D721Med (cell line): ENCODE data around the gene SEBOX.
"Not testable (repeated sequence)": the region's sequence is repeated elsewhere in the genome, so short reads cannot be mapped to it uniquely, and the experiment has no call there.

Experiments
- DNase-seq: peaks from one replicate; pipeline ENCODE4 v3.0.0; 2011; ENCODE audit warnings: low spot score; ENCODE audit not compliant: insufficient read length
- FAIRE-seq: peaks from 2 replicates; lab custom pipeline; 2011; peaks lifted over from hg19 to GRCh38; lab: Jason Lieb, UNC
- TF ChIP-seq, protein P1 (sequence below): IDR thresholded peaks from 2 replicates; pipeline ENCODE4 v1.5.1; 2012; ENCODE audit warnings: mild to moderate bottlenecking, control low read depth; ENCODE audit not compliant: insufficient read depth; ENCODE audit errors: missing control alignments

Gene SEBOX

DNA sequence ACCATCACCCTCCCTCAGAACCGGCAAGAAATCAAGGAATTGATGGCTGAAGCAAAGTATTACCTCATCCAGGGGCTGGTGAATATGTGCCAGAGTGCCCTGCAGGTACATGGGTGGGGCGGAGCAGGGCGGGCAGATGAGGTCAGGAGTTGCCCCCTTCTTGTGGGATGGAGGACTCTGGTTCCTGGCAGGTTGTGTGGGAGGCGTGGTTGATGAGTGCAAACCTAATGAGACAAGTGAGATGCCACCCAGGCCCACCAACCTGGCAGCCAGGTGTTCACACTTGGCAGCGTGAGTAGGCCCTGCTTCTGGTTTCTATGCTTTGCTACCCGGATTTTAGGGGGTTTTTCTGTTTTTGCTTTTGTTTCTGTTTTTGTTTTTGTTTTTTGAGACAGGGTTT is 24.6 kb downstream of the SEBOX start:
- FAIRE-seq (no peak), DNase-seq (no peak)
- TF ChIP-seq, protein P1, sequence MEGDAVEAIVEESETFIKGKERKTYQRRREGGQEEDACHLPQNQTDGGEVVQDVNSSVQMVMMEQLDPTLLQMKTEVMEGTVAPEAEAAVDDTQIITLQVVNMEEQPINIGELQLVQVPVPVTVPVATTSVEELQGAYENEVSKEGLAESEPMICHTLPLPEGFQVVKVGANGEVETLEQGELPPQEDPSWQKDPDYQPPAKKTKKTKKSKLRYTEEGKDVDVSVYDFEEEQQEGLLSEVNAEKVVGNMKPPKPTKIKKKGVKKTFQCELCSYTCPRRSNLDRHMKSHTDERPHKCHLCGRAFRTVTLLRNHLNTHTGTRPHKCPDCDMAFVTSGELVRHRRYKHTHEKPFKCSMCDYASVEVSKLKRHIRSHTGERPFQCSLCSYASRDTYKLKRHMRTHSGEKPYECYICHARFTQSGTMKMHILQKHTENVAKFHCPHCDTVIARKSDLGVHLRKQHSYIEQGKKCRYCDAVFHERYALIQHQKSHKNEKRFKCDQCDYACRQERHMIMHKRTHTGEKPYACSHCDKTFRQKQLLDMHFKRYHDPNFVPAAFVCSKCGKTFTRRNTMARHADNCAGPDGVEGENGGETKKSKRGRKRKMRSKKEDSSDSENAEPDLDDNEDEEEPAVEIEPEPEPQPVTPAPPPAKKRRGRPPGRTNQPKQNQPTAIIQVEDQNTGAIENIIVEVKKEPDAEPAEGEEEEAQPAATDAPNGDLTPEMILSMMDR: no peak

DNA sequence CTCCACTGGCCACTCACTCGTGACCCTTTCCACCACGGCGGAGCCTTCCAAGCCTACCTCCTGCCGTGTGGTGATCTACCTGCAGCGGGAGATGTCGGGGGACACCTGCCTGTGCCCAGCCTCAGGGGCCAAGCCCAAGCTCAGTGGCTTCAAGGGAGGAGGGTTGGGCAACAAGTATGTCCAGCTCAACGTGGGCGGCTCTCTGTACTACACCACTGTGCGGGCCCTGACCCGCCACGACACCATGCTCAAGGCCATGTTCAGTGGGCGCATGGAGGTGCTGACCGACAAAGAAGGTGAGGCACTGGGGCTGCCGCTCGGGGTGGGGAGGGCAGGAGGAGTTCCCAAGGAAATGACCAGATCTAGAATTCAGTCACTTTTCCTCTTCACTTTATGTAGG is 25.6 kb downstream of the SEBOX start:
- DNase-seq (no peak), FAIRE-seq (no peak)
- TF ChIP-seq, protein P1: no peak

DNA sequence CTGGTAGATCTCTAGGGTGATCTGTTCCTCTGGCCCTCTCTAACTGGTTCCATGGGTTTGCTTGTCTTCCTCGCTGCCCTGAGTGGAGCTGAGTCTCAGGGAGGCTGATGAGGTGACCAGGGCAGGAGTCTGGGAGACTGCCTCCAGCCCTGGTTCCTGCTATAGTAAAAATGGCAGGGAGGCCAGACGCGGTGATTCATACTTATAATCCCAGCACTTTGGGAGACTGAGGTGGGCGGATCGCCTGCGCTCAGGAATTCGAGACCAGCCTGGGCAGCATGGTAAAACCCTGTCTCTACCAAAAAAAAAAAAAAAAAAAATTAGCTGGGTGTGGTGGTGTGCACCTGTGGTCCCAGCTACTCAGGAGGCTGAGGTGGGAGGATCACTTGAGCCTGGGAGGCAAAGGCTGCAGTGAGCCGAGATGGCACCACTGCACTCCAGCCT is 26.2 kb downstream of the SEBOX start:
- DNase-seq, FAIRE-seq: not testable (repeated sequence)

DNA sequence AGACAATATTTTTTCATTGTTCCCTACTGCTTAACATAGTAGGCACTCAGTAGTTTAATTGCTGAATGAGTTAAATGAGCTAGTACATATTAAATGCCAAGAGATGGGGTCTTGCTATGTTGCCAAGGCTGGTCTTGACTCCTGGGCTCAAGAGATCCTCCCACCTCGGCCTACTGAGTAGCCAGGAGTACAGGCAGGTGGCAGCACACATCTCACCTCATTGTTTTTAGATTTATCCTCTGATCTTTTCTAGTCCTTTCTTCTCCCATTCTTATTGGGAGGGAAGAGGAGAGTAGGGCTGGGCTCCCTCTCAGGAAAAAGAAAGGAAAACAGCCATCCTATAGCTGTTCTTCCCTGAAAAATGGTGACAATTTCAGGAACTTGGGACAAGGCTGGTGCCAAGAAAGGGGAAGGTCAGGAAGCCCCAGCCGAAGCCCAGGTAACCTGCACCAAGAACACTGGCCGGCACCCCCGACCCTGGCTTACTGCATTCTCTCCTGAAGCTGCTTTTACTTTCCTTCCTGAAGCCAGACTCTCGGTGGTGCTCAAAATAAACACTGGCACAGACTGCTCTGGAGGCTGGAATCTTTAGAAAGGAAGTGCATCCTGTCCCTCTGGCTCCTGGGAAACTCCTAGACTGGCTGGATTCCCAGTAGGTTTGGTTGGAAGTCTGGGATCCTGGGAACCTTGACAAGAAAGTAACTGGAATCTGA is 26.8 kb downstream of the SEBOX start:
- TF ChIP-seq, protein P1: no peak
- no peak for DNase-seq
- no peak for FAIRE-seq

DNA sequence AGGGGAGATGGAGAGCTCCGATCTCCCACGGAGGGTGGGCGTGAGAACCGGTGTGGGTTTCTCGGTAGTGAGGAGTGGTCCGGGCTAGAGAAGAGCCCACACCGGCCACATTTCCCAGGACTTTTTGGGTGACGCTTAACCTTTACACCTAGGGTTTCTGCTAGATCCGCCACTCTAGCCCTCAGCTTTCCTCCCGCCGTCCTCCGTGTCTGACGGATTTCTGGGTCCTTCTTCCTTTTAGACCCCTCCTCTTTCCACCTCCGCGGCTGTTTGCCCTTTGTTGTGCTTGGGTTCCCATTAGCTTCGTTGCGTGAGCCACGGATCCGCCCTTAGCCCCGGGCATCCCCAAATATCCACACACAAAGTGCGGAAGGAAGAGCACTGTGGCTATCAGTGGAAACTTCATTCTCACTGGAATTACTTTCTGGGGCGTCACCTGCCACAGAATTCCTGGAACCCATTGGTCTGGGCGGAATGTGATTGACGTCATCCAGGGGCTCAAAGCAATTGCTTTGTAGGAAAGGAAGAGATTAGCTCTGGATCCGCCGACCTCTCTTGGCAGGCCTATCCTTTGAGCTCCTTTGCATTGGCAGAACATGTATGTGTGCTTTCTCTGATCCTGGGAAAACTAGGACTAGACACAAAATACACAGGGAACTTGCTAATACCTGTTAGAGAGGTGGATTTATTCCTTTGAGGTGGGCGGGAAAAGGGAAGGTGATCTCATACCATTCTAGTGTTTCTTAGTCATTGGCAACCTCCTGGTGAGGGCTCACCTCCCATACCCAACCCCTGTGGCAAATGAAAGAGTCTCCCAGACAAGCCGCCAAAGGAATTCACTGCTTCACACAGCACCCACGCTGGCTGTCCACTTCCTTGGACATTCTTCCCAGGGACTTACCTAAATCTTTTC is 28.8 kb downstream of the SEBOX start:
- TF ChIP-seq, protein P1: no peak
- DNase-seq (peak; percentile 58), FAIRE-seq (no peak)

DNA sequence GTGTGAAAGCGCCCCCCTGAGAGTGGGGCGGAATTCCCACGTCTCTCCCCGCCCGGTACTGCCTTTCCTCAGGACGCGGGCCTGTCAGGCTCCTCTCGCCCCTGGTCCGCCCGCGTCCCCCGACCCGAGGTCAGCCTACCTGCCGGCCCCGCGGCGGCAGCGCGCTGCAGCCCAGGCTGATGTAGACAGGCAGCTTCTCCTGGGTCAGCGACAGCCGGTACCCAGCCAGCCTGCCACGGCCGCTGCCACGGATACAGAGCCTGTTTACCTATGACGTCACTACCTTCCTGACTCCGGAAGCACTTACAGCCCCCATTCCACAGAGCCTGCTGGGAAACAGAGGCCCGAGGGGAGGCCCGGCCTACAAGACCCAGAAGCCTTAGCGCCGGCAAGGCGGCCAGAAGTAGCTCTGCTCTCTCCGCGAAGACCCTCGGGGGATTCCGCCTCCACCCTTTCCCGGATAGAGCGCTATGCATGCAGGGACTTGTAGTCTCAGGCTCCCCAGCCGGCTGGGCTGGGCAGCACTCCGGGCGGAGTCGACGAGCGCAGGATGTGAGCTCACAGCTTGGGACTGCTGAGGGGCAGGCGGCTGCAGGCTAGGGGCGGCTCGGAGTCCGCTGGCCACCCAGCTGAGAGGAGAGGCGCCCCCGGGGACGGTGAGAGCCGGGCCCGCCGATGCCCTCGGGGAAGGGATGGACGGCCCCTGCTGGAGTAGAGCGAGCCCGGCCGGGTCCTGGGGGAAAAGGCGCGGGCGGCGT is 29.6 kb downstream of the SEBOX start, which contains the start of the genes IFT20 and TNFAIP1:
Gene IFT20, minus strand, starts transcription at position 272 of the 758 bp plus-strand sequence. CDS start 3,487 bp downstream, outside the sequence.
Gene TNFAIP1, plus strand, starts transcription at position 561 of the 758 bp plus-strand sequence. CDS start 3,761 bp downstream, outside the sequence.
- FAIRE-seq: no peak
- TF ChIP-seq, protein P1: peak; percentile 21

More for the DNA sequence above, 29.6 kb downstream of the SEBOX start, which contains the start of the genes IFT20 and TNFAIP1:
- peak; percentile 78 for DNase-seq
